Testis (tissue), 3 donors: ENCODE data around the gene ZFYVE21. TPM values are rescaled to one million over a fixed set of nuclear protein-coding genes. Genes with fewer than 3 reads are reported as not detected.
"Not testable (repeated sequence)": the region's sequence is repeated elsewhere in the genome, so short reads cannot be mapped to it uniquely, and the experiment has no call there.

Experiments
- DNase-seq: peaks from one replicate; pipeline ENCODE4 v3.0.0-alpha.2; 2019
- H3K27ac ChIP-seq, 2 donors: fragments of 200-600 bp; sonication (generic); one replicate each; pipeline ENCODE4 v1.5.1; 2019
- H3K27me3 ChIP-seq: fragments of 200-600 bp; sonication (generic); one replicate; pipeline ENCODE4 v1.5.1; 2019
- H3K36me3 ChIP-seq: fragments of 200-600 bp; sonication (generic); one replicate; pipeline ENCODE4 v1.5.1; 2017; ENCODE audit warnings: low read depth; ENCODE audit errors: missing control alignments
- H3K4me1 ChIP-seq: fragments of 200-600 bp; sonication (generic); one replicate; pipeline ENCODE4 v1.5.1; 2019
- H3K4me3 ChIP-seq, 2 donors: fragments of 200-600 bp; sonication (generic); one replicate each; pipeline ENCODE4 v1.5.1; 2017 to 2019
- H3K9me3 ChIP-seq: fragments of 200-600 bp; sonication (generic); one replicate; pipeline ENCODE4 v1.5.1; 2017
- POLR2A ChIP-seq: fragments of 450-650 bp; IDR thresholded peaks from one replicate; pipeline ENCODE4 v1.6.1; 2017; ENCODE audit warnings: antibody characterized with exemption, mild to moderate bottlenecking, moderate library complexity
- WGBS, 2 donors: methylation state at CpG; one replicate each; pipeline ENCODE4 v1.1.5; 2018; 5-methylcytosine and 5-hydroxymethylcytosine counted together
- intact Hi-C: fragments of 100-400 bp; cut with DNase I; formaldehyde crosslinking; loops from one replicate; pipeline ENCODE4 v1.15.1; 2023; ENCODE audit warnings: low total_unique reads
- polyA plus RNA-seq: library from polyadenylated mRNA; stranded (reverse); fragments of 350-450 nt; fragmentation: Illumina TruSeq; extraction: RNeasy Lipid Tissue Mini Kit (QIAGEN cat#74804); gene quantifications from one replicate; pipeline ENCODE4 v1.2.3, GENCODE V29; 2014; ENCODE audit warnings: low read depth, low replicate concordance; ENCODE audit not compliant: insufficient read depth
- total RNA-seq, 2 donors: library from RNA; depleted of rRNA; stranded (reverse); fragments of >200 nt; gene quantifications; one replicate each; pipeline ENCODE4 v1.2.3, GENCODE V29; 2016
- TF ChIP-seq, protein P1 (sequence below), 3 experiments: fragments of 450-650 bp in 2 of 3; fragments of 200-600 bp in 1 of 3; sonication (generic) in 1 of 3; IDR thresholded peaks; one replicate each; pipeline ENCODE4 v1.5.1; 2016 to 2019; ENCODE audit warnings: antibody characterized with exemption in 3 of 3, mild to moderate bottlenecking in 2 of 3, moderate library complexity in 1 of 3

Gene ZFYVE21
- total and polyA plus RNA-seq, 3 donors from 2014 or later, result 86.4 to 251 (median 194) TPM

DNA sequence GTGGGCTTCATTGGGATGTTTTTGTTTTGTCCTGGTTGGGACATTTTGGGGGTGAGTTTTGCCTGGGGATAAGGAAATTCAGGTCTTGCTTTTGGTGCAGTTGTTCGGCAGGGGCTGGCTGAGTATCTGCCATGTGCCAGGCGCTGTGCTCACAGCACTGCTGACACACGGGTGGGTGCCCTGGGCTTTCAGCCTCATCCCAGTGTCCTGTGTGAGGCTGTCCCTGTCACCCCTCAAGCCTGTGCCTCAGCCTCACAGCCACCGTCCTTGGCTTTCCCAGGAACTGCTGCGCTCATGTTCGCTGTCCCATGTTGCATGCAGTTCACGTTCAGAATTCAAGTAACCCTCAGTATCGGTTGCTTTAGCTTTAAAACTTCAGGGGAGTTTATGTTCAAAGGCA, 25.3 kb upstream of the ZFYVE21 start:
- TF ChIP-seq, protein P1, sequence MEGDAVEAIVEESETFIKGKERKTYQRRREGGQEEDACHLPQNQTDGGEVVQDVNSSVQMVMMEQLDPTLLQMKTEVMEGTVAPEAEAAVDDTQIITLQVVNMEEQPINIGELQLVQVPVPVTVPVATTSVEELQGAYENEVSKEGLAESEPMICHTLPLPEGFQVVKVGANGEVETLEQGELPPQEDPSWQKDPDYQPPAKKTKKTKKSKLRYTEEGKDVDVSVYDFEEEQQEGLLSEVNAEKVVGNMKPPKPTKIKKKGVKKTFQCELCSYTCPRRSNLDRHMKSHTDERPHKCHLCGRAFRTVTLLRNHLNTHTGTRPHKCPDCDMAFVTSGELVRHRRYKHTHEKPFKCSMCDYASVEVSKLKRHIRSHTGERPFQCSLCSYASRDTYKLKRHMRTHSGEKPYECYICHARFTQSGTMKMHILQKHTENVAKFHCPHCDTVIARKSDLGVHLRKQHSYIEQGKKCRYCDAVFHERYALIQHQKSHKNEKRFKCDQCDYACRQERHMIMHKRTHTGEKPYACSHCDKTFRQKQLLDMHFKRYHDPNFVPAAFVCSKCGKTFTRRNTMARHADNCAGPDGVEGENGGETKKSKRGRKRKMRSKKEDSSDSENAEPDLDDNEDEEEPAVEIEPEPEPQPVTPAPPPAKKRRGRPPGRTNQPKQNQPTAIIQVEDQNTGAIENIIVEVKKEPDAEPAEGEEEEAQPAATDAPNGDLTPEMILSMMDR (IDR thresholded peaks at IDR 0.05), result no peak
- no peak for TF ChIP-seq POLR2A
- Histone ChIP-seq H3K9me3 (no peaks in the 10 kb centered on the region), H3K27me3 (no peaks in the 10 kb centered on the region), H3K27ac (no peak overlapping the region), H3K4me1 (peaks cover 11% of the 10 kb centered on the region), H3K4me3 (no peak overlapping the region), H3K36me3 (no peaks in the 10 kb centered on the region)
- DNase-seq, result no peak
- intact Hi-C loops, result no loop called here
- WGBS, 2 donors, result 90% methylated on average over 7 to 8 of the region's 8 CpGs

DNA sequence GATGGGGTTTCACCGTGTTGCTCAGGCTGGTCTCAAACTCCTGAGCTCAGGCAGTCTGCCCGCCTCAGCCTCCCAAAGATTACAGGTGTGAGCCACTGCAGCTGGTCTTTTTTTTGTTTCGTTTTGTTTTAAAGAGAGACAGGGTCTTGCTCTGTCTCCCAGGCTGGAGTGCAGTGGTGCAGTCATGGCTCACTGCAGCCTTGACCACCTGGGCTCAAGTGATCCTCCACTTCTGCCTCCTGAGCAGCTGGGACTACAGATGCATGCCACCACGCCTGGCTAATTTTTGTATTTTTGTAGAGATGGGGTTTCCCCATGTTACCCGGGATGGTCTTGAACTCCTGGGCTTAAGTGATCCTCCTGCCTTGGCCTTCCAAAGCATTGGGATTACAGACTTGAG, 24.0 kb upstream of the ZFYVE21 start:
- H3K27me3 ChIP-seq, intact Hi-C loops, H3K27ac ChIP-seq, H3K4me3 ChIP-seq, DNase-seq, H3K9me3 ChIP-seq, H3K36me3 ChIP-seq: not testable (repeated sequence)
- H3K4me1 ChIP-seq, result peaks cover 24% of the 10 kb centered on the region
- WGBS, 2 donors, result 95 to 98% methylated on average over 5 of the region's 5 CpGs

DNA sequence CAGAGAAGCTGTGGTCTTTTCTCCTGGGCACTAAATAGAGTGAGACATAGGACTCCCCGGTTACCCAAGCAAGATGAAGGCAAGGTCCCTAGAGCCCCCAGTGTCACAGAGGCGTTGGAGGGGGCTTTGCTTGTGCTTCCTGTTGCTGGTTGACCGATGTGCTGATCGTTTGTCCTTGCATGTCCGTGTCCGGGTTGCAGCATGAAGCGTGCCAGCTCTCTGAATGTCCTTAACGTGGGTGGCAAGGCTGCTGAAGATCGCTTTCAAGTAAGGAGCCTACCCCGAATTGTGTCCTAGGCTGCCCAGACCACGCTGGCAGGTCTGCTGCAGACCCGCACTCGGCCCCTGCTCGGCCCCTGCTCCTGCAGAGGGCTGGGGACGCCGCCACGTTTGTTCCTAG, 23.5 kb upstream of the ZFYVE21 start:
- no peak overlapping the region for H3K4me3 ChIP-seq
- no peak for DNase-seq
- intact Hi-C loops, result no loop called here
- H3K4me1 ChIP-seq, result peaks cover 29% of the 10 kb centered on the region
- TF ChIP-seq, protein P1 (IDR thresholded peaks at IDR 0.05), result no peak
- TF ChIP-seq POLR2A, result no peak
- WGBS, 2 donors, result 93 to 94% methylated on average over 12 to 17 of the region's 17 CpGs
- no peaks in the 10 kb centered on the region for H3K36me3 ChIP-seq
- no peaks in the 10 kb centered on the region for H3K27me3 ChIP-seq
- H3K9me3 ChIP-seq, result no peaks in the 10 kb centered on the region
- H3K27ac ChIP-seq, result no peak overlapping the region

DNA sequence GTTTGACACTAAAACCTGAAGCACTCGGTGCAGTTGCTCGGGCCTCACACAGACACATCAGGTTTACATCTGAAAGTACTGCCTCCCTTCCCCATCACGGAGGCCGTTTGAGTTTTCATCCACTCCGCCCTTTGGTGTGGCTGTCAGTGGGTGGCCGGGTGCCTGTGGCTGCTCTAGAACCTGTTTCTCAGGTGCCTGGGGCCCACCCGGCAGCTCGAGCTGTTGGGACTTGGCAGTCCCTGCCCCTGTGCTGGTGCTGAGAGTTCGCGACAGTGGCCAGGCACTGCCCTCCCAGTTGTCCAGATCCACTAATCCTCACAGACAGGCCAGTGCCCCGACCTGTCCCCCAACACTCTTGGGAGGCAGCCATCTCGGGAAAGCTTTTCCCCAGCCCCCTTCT, 22.7 kb upstream of the ZFYVE21 start:
- H3K4me3 ChIP-seq, result no peak overlapping the region
- DNase-seq, result no peak
- intact Hi-C loops, result no loop called here
- TF ChIP-seq, protein P1 (IDR thresholded peaks at IDR 0.05), result no peak
- TF ChIP-seq POLR2A, result no peak
- 88 to 91% methylated on average over 6 to 12 of the region's 12 CpGs for WGBS, 2 donors
- no peak overlapping the region for H3K27ac ChIP-seq
- no peaks in the 10 kb centered on the region for H3K36me3 ChIP-seq
- no peaks in the 10 kb centered on the region for H3K9me3 ChIP-seq
- peaks cover 34% of the 10 kb centered on the region for H3K4me1 ChIP-seq
- H3K27me3 ChIP-seq, result no peaks in the 10 kb centered on the region

DNA sequence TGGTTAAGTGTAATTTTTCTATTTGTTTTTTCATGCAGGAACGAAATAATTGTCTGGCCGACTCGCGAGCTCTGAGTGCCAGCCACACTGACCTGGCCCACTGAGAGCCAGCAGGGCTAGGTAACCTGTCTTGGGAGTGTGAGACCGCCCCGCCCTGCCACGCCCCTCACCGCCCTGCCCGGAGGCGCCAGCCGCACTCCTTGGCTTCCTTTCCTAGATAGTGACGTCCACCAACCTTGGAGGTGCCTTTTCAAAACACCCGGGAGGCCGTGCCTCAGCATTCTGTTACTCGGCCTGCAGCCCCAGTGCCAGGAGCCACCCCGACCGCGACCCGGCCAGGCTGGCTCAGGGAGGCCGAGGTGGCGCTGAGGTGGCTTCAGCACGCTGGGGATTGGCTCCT, 22.1 kb upstream of the ZFYVE21 start:
- Histone ChIP-seq H3K36me3 (no peaks in the 10 kb centered on the region), H3K9me3 (no peaks in the 10 kb centered on the region), H3K27me3 (no peaks in the 10 kb centered on the region), H3K4me1 (peaks cover 34% of the 10 kb centered on the region), H3K27ac (no peak overlapping the region), H3K4me3 (no peak overlapping the region)
- DNase-seq, result no peak
- WGBS, 2 donors, result 90% methylated on average over 20 to 22 of the region's 22 CpGs
- no peak for TF ChIP-seq POLR2A
- TF ChIP-seq, protein P1 (IDR thresholded peaks at IDR 0.05), result no peak
- intact Hi-C loops, result no loop called here
